ENCODE measurements around the gene MYH16. TPM values are rescaled to one million over a fixed set of nuclear protein-coding genes. Genes with fewer than 3 reads are reported as not detected.

The MYH16 gene
- total RNA-seq, 1 experiment from 2014 or later: 0.57 TPM

GRCh38 chr7:99275496-99275895 is 2.9 kb downstream of the MYH16 start:
- H3K9me3 ChIP-seq (ENCODE audit: control insufficient read depth in 1 of 2, insufficient read depth in 1 of 2, low read depth in 1 of 2, low read length in 2 of 2): no peaks in the 10 kb centered on the region
- no peaks in the 10 kb centered on the region for H3K36me3 ChIP-seq (ENCODE audit: control insufficient read depth in 1 of 2, insufficient read depth in 2 of 2, low read length in 2 of 2)
- H3K9me2 ChIP-seq (ENCODE audit: insufficient read depth): no peaks in the 10 kb centered on the region
- TF ChIP-seq CTCF (IDR thresholded peaks at IDR 0.05 in 2 of 3, conservative IDR thresholded peaks at IDR 0.05 in 1 of 3; ENCODE audit: borderline replicate concordance in 1 of 3, insufficient read depth in 1 of 3, low read depth in 2 of 3, low read length in 2 of 3) (no peak), CBX3 (IDR thresholded peaks at IDR 0.05; ENCODE audit: low read depth) (no peak), MAX (IDR thresholded peaks at IDR 0.05) (no peak), EZH2phosphoT487 (IDR thresholded peaks at IDR 0.05; ENCODE audit: borderline replicate concordance) (no peak), EZH2 (IDR thresholded peaks at IDR 0.05) (no peak), YY1 (IDR thresholded peaks at IDR 0.05; ENCODE audit: extremely low read depth, insufficient replicate concordance, low read depth, low read length) (no peak), EGR1 (IDR thresholded peaks at IDR 0.05; ENCODE audit: low read depth) (no peak), TCF7L2 (IDR thresholded peaks at IDR 0.05; ENCODE audit: borderline replicate concordance, extremely low read depth, insufficient read depth, insufficient read length) (no peak), POLR2A (IDR thresholded peaks at IDR 0.05; ENCODE audit: borderline replicate concordance, extremely low read depth, insufficient read depth, insufficient read length) (no peak), SRF (IDR thresholded peaks at IDR 0.05; ENCODE audit: low read depth) (no peak), ZFX (IDR thresholded peaks at IDR 0.05) (no peak), ELF1 (IDR thresholded peaks at IDR 0.05; ENCODE audit: borderline replicate concordance, low read depth) (no peak), RAD21 (IDR thresholded peaks at IDR 0.05; ENCODE audit: low read depth) (no peak), FOSL1 (IDR thresholded peaks at IDR 0.05; ENCODE audit: low read depth) (no peak), CEBPB (IDR thresholded peaks at IDR 0.05; ENCODE audit: low read depth) (no peak), REST (IDR thresholded peaks at IDR 0.05; ENCODE audit: low read depth) (no peak), SIN3A (IDR thresholded peaks at IDR 0.05; ENCODE audit: low read depth) (no peak)
- TF ChIP-seq, protein P1, sequence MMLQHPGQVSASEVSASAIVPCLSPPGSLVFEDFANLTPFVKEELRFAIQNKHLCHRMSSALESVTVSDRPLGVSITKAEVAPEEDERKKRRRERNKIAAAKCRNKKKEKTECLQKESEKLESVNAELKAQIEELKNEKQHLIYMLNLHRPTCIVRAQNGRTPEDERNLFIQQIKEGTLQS (IDR thresholded peaks at IDR 0.05): no peak
- TF ChIP-seq, protein P2, sequence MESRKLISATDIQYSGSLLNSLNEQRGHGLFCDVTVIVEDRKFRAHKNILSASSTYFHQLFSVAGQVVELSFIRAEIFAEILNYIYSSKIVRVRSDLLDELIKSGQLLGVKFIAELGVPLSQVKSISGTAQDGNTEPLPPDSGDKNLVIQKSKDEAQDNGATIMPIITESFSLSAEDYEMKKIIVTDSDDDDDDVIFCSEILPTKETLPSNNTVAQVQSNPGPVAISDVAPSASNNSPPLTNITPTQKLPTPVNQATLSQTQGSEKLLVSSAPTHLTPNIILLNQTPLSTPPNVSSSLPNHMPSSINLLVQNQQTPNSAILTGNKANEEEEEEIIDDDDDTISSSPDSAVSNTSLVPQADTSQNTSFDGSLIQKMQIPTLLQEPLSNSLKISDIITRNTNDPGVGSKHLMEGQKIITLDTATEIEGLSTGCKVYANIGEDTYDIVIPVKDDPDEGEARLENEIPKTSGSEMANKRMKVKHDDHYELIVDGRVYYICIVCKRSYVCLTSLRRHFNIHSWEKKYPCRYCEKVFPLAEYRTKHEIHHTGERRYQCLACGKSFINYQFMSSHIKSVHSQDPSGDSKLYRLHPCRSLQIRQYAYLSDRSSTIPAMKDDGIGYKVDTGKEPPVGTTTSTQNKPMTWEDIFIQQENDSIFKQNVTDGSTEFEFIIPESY (IDR thresholded peaks at IDR 0.05; ENCODE audit: extremely low read depth, insufficient replicate concordance, low read length): no peak
- ATAC-seq: no peak
- H3K9ac ChIP-seq (ENCODE audit: low read length): no peak overlapping the region
- H3K4me1 ChIP-seq (ENCODE audit: control insufficient read depth in 1 of 2, insufficient read depth in 2 of 2, low read length in 2 of 2): peaks cover 8 to 44% of the 10 kb centered on the region in 2 experiments
- H3K79me2 ChIP-seq (ENCODE audit: insufficient read depth, low read length): no peaks in the 10 kb centered on the region
- H4K20me1 ChIP-seq (ENCODE audit: insufficient read depth): no peaks in the 10 kb centered on the region
- RAD21 ChIA-PET (ENCODE audit: low non-redundant PET in 1 of 2, low total read pairs in 2 of 2, uncharacterized antibody in 2 of 2, unreplicated experiment in 2 of 2): no interaction called here
- DNase-seq (ENCODE audit: low read depth, low spot score): no peak
- CTCF ChIA-PET: interaction anchor here (1.4 kb wide), 1 partner anchor 14 kb away, joined by 3 read pairs; no protein-coding TSS in a partner anchor
- 0 out of 2 replicates have a peak overlapping the region, but pooled peaks have one; percentile 81 for H3K4me2 ChIP-seq (ENCODE audit: low read length)
- intact Hi-C loops (cut with micrococcal nuclease): no loop called here
- no TSS peak for BruUV-seq (replicated peaks)
- POLR2A ChIA-PET: interaction anchor here (0.6 kb wide), 1 partner anchor 130 kb away, joined by 3 read pairs; no protein-coding TSS in a partner anchor
- H3K4me3 ChIP-seq (replicated peaks in 1 of 2; ENCODE audit: low read depth in 1 of 2, low read length in 2 of 2): no peak overlapping the region
- H3K27ac ChIP-seq (ENCODE audit: low read depth, low read length): no peak overlapping the region
- H2AFZ ChIP-seq (ENCODE audit: low read depth, low read length, poor library complexity, severe bottlenecking): no peak overlapping the region
- no peaks in the 10 kb centered on the region for H3K27me3 ChIP-seq (ENCODE audit: insufficient read depth, low read length)

Measured in HCT116 (cell line).